OCI-LY3 (cell line): ENCODE measurements around the gene THAP6.
"Not testable (repeated sequence)": the region's sequence is repeated elsewhere in the genome, so short reads cannot be mapped to it uniquely, and the experiment has no call there.

Experiments used
- CTCF ChIP-seq: fragments of 200-600, 300-600 bp; sonication (generic); IDR thresholded peaks from 2 replicates; pipeline ENCODE4 v1.5.1; 2014; ENCODE audit warnings: antibody characterized with exemption, low read length, low read depth
- EZH2phosphoT487 ChIP-seq: fragments of 200-600 bp; shearing (Covaris generic); IDR thresholded peaks from 2 replicates; pipeline ENCODE4 v1.6.1; 2018; ENCODE audit warnings: antibody characterized with exemption, mixed run types, low read depth

- TF ChIP-seq CTCF, EZH2phosphoT487: not testable (repeated sequence)
These were observed 4.7 kb upstream of the THAP6 start for GRCh38 chr4:75509592-75509991.
